OCI-LY1 (cell line): Measurements from ENCODE around the gene IVL.

Source experiments
- EZH2 ChIP-seq: fragments of 200-600 bp; sonication (generic), shearing (Covaris generic); IDR thresholded peaks from 2 replicates; pipeline ENCODE4 v1.8.0; 2017; ENCODE audit warnings: borderline replicate concordance, mixed run types, mild to moderate bottlenecking, antibody characterized with exemption, low read length, moderate library complexity, mixed read lengths
- TF ChIP-seq, protein P1 (sequence below): fragments of 200-600 bp; sonication (generic), shearing (Covaris generic); IDR thresholded peaks from 2 replicates; pipeline ENCODE4 v1.5.1; 2017; ENCODE audit warnings: mild to moderate bottlenecking, antibody characterized with exemption, low read length, moderate library complexity, mixed read lengths

DNA sequence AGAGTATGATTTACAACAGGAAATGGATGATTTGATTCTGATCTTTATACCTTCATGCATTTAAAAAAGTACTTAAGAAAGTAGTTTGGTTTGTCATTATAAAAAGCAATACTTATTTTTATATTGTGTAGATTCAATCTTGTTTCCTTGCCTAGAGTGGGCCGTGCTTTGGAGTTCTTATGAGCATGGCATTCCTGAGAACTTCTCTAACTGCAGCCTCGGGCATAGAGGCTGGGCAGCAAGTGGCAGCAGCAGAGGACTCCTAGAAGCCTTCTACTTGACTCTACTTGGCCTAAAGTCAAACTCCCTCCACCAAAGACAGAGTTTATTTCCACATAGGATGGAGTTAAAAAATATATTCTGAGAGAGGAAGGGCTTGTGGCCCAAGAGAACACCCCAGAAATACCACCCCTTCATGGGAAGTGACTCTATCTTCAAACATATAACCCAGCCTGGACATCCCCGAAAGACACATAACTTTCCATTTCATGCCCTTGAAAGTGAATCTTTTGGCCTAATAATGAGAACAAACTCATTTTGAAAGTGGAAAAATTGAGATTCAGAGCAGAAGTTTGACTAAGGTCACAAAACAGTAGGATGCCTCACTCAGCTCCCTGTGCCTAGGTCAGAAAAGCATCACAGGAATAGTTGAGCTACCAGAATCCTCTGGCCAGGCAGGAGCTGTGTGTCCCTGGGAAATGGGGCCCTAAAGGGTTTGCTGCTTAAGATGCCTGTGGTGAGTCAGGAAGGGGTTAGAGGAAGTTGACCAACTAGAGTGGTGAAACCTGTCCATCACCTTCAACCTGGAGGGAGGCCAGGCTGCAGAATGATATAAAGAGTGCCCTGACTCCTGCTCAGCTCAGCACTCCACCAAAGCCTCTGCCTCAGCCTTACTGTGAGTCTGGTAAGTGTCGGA is at the start of gene IVL:
- TF ChIP-seq EZH2 = no peak
- TF ChIP-seq, protein P1, sequence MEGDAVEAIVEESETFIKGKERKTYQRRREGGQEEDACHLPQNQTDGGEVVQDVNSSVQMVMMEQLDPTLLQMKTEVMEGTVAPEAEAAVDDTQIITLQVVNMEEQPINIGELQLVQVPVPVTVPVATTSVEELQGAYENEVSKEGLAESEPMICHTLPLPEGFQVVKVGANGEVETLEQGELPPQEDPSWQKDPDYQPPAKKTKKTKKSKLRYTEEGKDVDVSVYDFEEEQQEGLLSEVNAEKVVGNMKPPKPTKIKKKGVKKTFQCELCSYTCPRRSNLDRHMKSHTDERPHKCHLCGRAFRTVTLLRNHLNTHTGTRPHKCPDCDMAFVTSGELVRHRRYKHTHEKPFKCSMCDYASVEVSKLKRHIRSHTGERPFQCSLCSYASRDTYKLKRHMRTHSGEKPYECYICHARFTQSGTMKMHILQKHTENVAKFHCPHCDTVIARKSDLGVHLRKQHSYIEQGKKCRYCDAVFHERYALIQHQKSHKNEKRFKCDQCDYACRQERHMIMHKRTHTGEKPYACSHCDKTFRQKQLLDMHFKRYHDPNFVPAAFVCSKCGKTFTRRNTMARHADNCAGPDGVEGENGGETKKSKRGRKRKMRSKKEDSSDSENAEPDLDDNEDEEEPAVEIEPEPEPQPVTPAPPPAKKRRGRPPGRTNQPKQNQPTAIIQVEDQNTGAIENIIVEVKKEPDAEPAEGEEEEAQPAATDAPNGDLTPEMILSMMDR = no peak
